H1 (cell line): Measurements from ENCODE around the gene TRPC1. TPM values are rescaled to one million over a fixed set of nuclear protein-coding genes. Genes with fewer than 3 reads are reported as not detected.

ENCODE experiments used
- CTCF ChIA-PET: fragments of 300-600 bp; sonication (Branson Sonifier 250); formaldehyde crosslinking; loops from one replicate; lab custom pipeline; 2021; ENCODE audit not compliant: partially characterized antibody; lab: Charles Lee
- POLR2A ChIA-PET: fragments of 300-600 bp; sonication (Branson Sonifier 250); formaldehyde crosslinking; loops from one replicate; lab custom pipeline; 2021; ENCODE audit warnings: inconsistent platforms; ENCODE audit not compliant: partially characterized antibody; lab: Charles Lee
- DNase-seq, 2 experiments: peaks; one replicate each; pipeline versions ENCODE4 v3.0.0 to v3.0.0-alpha.2; 2010 to 2022; ENCODE audit warnings: low spot score in 2 of 2, low read depth in 1 of 2, mixed read lengths in 1 of 2
- FAIRE-seq: peaks from 2 replicates; lab custom pipeline; 2011; peaks lifted over from hg19 to GRCh38; lab: Jason Lieb, UNC
- H2AFZ ChIP-seq: 2 replicates; pipeline ENCODE4 v1.8.1; 2012; ENCODE audit warnings: low read length, inconsistent platforms
- H2AK5ac ChIP-seq: 2 replicates; pipeline ENCODE4 v1.6.1; 2013; ENCODE audit warnings: low read depth, low read length
- H2BK120ac ChIP-seq: replicated peaks from 2 replicates; pipeline ENCODE3; 2013; ENCODE audit warnings: low read depth, low read length, inconsistent platforms
- H2BK12ac ChIP-seq: 2 replicates; pipeline ENCODE4 v1.6.1; 2013; ENCODE audit warnings: low read depth, low read length
- H2BK15ac ChIP-seq: 2 replicates; pipeline ENCODE4 v1.6.1; 2013; ENCODE audit warnings: low read length
- H2BK20ac ChIP-seq: 2 replicates; pipeline ENCODE4 v1.6.1; 2013; ENCODE audit warnings: low read length
- H2BK5ac ChIP-seq: 2 replicates; pipeline ENCODE4 v1.6.1; 2013; ENCODE audit warnings: low read depth, low read length
- H3K14ac ChIP-seq: 2 replicates; pipeline ENCODE4 v1.6.1; 2013; ENCODE audit warnings: inconsistent platforms; ENCODE audit not compliant: insufficient read length
- H3K18ac ChIP-seq: 2 replicates; pipeline ENCODE4 v1.6.1; 2013; ENCODE audit warnings: low read length; ENCODE audit errors: extremely low read depth
- H3K23ac ChIP-seq: 2 replicates; pipeline ENCODE4 v1.6.1; 2013; ENCODE audit warnings: inconsistent platforms; ENCODE audit not compliant: insufficient read length
- H3K23me2 ChIP-seq: 2 replicates; pipeline ENCODE4 v1.6.1; 2013; ENCODE audit warnings: low read depth, low read length
- H3K27ac ChIP-seq: 2 replicates; pipeline ENCODE4 v1.6.1; 2011; ENCODE audit warnings: low read depth, low read length, inconsistent platforms
- H3K27me3 ChIP-seq, 4 experiments: replicated peaks in 1 of 4; 1 replicate in 1 of 4; 2 replicates in 3 of 4; pipeline versions ENCODE4 v1.6.1 to v1.8.1; 2011 to 2013; ENCODE audit warnings: low read length in 3 of 4, mild to moderate bottlenecking in 3 of 4, inconsistent platforms in 2 of 4, mixed read lengths in 2 of 4, moderate library complexity in 1 of 4; ENCODE audit not compliant: control insufficient read depth in 3 of 4, insufficient read depth in 3 of 4; ENCODE audit errors: extremely low read depth in 1 of 4
- H3K36me3 ChIP-seq, 4 experiments: 2 replicates each; pipeline versions ENCODE4 v1.6.1 to v1.8.1; 2011 to 2013; ENCODE audit warnings: mild to moderate bottlenecking in 4 of 4, low read length in 3 of 4, moderate library complexity in 2 of 4, control low read depth in 1 of 4, inconsistent platforms in 1 of 4; ENCODE audit not compliant: insufficient read depth in 4 of 4, control insufficient read depth in 2 of 4
- H3K4ac ChIP-seq: replicated peaks from 2 replicates; pipeline ENCODE3; 2013; ENCODE audit warnings: low read length, low read depth, mixed read lengths, inconsistent platforms; ENCODE audit not compliant: insufficient read length
- H3K4me1 ChIP-seq, 4 experiments: replicated peaks in 1 of 4; 1 replicate in 1 of 4; 2 replicates in 3 of 4; pipeline versions ENCODE4 v1.6.1 to v1.8.1; 2011 to 2013; ENCODE audit warnings: low read length in 3 of 4, inconsistent platforms in 2 of 4, mixed read lengths in 1 of 4; ENCODE audit not compliant: insufficient read depth in 4 of 4, control insufficient read depth in 3 of 4
- H3K4me2 ChIP-seq, 2 experiments: 2 replicates each; pipeline versions ENCODE4 v1.6.1 to v1.8.1; 2011 to 2013; ENCODE audit warnings: low read depth in 2 of 2, low read length in 2 of 2, control low read depth in 1 of 2, inconsistent platforms in 1 of 2, mild to moderate bottlenecking in 1 of 2; ENCODE audit not compliant: insufficient read depth in 1 of 2
- H3K4me3 ChIP-seq, 4 experiments: fragments of 200-600, 300-600 bp in 1 of 4; sonication (generic), shearing (Covaris generic), sonication (Bioruptor Twin) in 1 of 4; 2 replicates each; pipeline versions ENCODE4 v1.5.1 to v1.8.1; 2011 to 2016; ENCODE audit warnings: low read length in 4 of 4, low read depth in 3 of 4, control low read depth in 2 of 4, inconsistent platforms in 2 of 4, mild to moderate bottlenecking in 2 of 4, mixed read lengths in 1 of 4, moderate library complexity in 1 of 4; ENCODE audit not compliant: insufficient read depth in 2 of 4; ENCODE audit errors: extremely low read depth in 1 of 4
- H3K56ac ChIP-seq: replicated peaks from 2 replicates; pipeline ENCODE3; 2013; ENCODE audit warnings: low read depth, mild to moderate bottlenecking, mixed read lengths, low read length, inconsistent platforms; ENCODE audit not compliant: insufficient read length
- H3K79me1 ChIP-seq: 2 replicates; pipeline ENCODE4 v1.6.1; 2013; ENCODE audit warnings: low read depth, low read length, control low read depth
- H3K79me2 ChIP-seq, 2 experiments: 2 replicates each; pipeline versions ENCODE4 v1.6.1 to v1.8.1; 2012 to 2013; ENCODE audit warnings: low read length in 2 of 2, mild to moderate bottlenecking in 2 of 2, inconsistent platforms in 1 of 2; ENCODE audit not compliant: insufficient read depth in 2 of 2, control insufficient read depth in 1 of 2
- H3K9ac ChIP-seq, 4 experiments: replicated peaks in 1 of 4; 1 replicate in 1 of 4; 2 replicates in 3 of 4; pipeline versions ENCODE4 v1.6.1 to v1.8.1; 2011 to 2013; ENCODE audit warnings: low read depth in 3 of 4, low read length in 3 of 4, control low read depth in 2 of 4, mild to moderate bottlenecking in 2 of 4, moderate library complexity in 2 of 4, inconsistent platforms in 1 of 4; ENCODE audit errors: extremely low read depth in 1 of 4
- H3K9me3 ChIP-seq, 2 experiments: 2 replicates each; pipeline versions ENCODE4 v1.6.1 to v1.8.1; 2012 to 2013; ENCODE audit warnings: mild to moderate bottlenecking in 2 of 2, moderate library complexity in 2 of 2, control low read depth in 1 of 2, inconsistent platforms in 1 of 2, low read depth in 1 of 2, low read length in 1 of 2, mixed read lengths in 1 of 2; ENCODE audit not compliant: insufficient read depth in 2 of 2
- H4K20me1 ChIP-seq, 2 experiments: replicated peaks in 1 of 2; 2 replicates each; pipeline versions ENCODE3 to v1.8.1; 2011 to 2013; ENCODE audit warnings: inconsistent platforms in 2 of 2, low read length in 2 of 2, mild to moderate bottlenecking in 1 of 2; ENCODE audit not compliant: insufficient read depth in 2 of 2, control insufficient read depth in 1 of 2
- H4K5ac ChIP-seq: 2 replicates; pipeline ENCODE4 v1.6.1; 2013; ENCODE audit warnings: low read length, low read depth, mixed read lengths, inconsistent platforms; ENCODE audit not compliant: insufficient read length
- H4K8ac ChIP-seq: 2 replicates; pipeline ENCODE4 v1.8.0; 2013; ENCODE audit warnings: mild to moderate bottlenecking, moderate library complexity, low read length, inconsistent platforms; ENCODE audit not compliant: insufficient read depth; ENCODE audit errors: extremely low read depth
- H4K91ac ChIP-seq: replicated peaks from 2 replicates; pipeline ENCODE3; 2013; ENCODE audit warnings: low read length, mixed read lengths, inconsistent platforms; ENCODE audit not compliant: insufficient read length
- CHD2 ChIP-seq: IDR thresholded peaks from 2 replicates; pipeline ENCODE4 v1.6.1; 2012; ENCODE audit warnings: low read length, improper control_type of control experiment
- GABPA ChIP-seq: IDR thresholded peaks from 2 replicates; pipeline ENCODE4 v1.6.1; 2011; ENCODE audit warnings: mild to moderate bottlenecking, low read length, moderate library complexity, borderline replicate concordance; ENCODE audit not compliant: insufficient read depth
- MAFK ChIP-seq: IDR thresholded peaks from 2 replicates; pipeline ENCODE4 v1.6.1; 2012; ENCODE audit warnings: low read depth, mild to moderate bottlenecking, improper control_type of control experiment, low read length
- polyA plus RNA-seq, 7 experiments: library from polyadenylated mRNA; depleted of rRNA in 3 of 7; stranded (reverse) in 5 of 7; unstranded in 2 of 7; fragments of >200 nt in 5 of 7; fragments of 200-250 nt in 2 of 7; gene quantifications; 1 replicate in 5 of 7; 2 replicates in 1 of 7; 4 replicates in 1 of 7; pipeline versions ENCODE4 v1.2.1 to v1.2.3, GENCODE V29; 2011 to 2013; ENCODE audit warnings: missing spikeins in 2 of 7, mixed read lengths in 2 of 7
- total RNA-seq: library from RNA; stranded (reverse); fragmentation: NEBNext Ultra II Directional; extraction: Animal tissue kit (Norgen Biotek cat#: 25700); gene quantifications from 2 replicates; pipeline ENCODE4 v1.2.1, GENCODE V29; 2021

Gene TRPC1
- total and polyA plus RNA-seq, 2 of the 8 experiments (the other 6 are each of a cell fraction or from before 2014, with no cell fraction given) = 22.6 to 23.1 TPM

GRCh38 chr3:142779591-142779990 lies 55.8 kb downstream of the TRPC1 start:
- Histone ChIP-seq H2BK12ac (no peak overlapping the region), H3K4me3 (no peak overlapping the region), H3K9ac (no peak overlapping the region), H2BK120ac (no peak overlapping the region), H4K20me1 (no peaks in the 10 kb centered on the region), H3K79me2 (no peaks in the 10 kb centered on the region), H3K23me2 (no peaks in the 10 kb centered on the region), H2BK20ac (no peak overlapping the region), H3K4me1 (no peaks in the 10 kb centered on the region), H2BK5ac (no peak overlapping the region), H4K5ac (no peak overlapping the region), H4K8ac (no peak overlapping the region), H2AK5ac (no peak overlapping the region), H3K9me3 (no peaks in the 10 kb centered on the region), H3K14ac (no peak overlapping the region), H3K18ac (no peak overlapping the region), H3K4me2 (no peak overlapping the region), H3K4ac (no peak overlapping the region), H3K27me3 (peaks cover 0 to 2% (median 0%) of the 10 kb centered on the region in 4 experiments; a peak in 1 of 7 replicates), H3K23ac (no peak overlapping the region), H3K27ac (no peak overlapping the region), H4K91ac (no peak overlapping the region), H3K36me3 (no peaks in the 10 kb centered on the region), H2BK15ac (no peak overlapping the region), H3K56ac (no peak overlapping the region), H3K79me1 (no peaks in the 10 kb centered on the region), H2AFZ (no peak overlapping the region)
- POLR2A ChIA-PET = no interaction called here
- CTCF ChIA-PET = no interaction called here
- DNase-seq (no peak), FAIRE-seq (no peak)
- TF ChIP-seq MAFK (no peak), GABPA (no peak), CHD2 (no peak)
